Stimulated activated CD4-positive, alpha-beta T cell treated with anti-CD3 and anti-CD28 coated beads, Interleukin-4, amount 100 ng/mL, for 48 hours (primary cell): ENCODE measurements around the gene KRT77.
"Not testable (repeated sequence)": the region's sequence is repeated elsewhere in the genome, so short reads cannot be mapped to it uniquely, and the experiment has no call there.

Experiments used
- DNase-seq, 2 donors: peaks; one replicate each; pipeline ENCODE4 v3.0.0-alpha.2; 2020; ENCODE audit warnings: low read depth in 2 of 2

KRT77 gene

GRCh38 chr12:52676163-52676562, 27.2 kb downstream of the KRT77 start:
- DNase-seq: no peak

- no peak for DNase-seq
Observed at GRCh38 chr12:52675301-52675701, 28.0 kb downstream of the KRT77 start.

- no peak for DNase-seq
Observed at GRCh38 chr12:52674433-52674775, 28.9 kb downstream of the KRT77 start.

GRCh38 chr12:52673713-52674432, 29.5 kb downstream of the KRT77 start:
- no peak for DNase-seq

- no peak for DNase-seq
Observed at GRCh38 chr12:52673217-52673616, 30.1 kb downstream of the KRT77 start.

GRCh38 chr12:52672321-52672933, 30.9 kb downstream of the KRT77 start:
- no peak for DNase-seq

GRCh38 chr12:52670961-52671360, 32.4 kb downstream of the KRT77 start:
- DNase-seq: no peak

- DNase-seq: no peak
Observed at GRCh38 chr12:52670506-52670905, 32.8 kb downstream of the KRT77 start.

- not testable (repeated sequence) for DNase-seq
Observed at GRCh38 chr12:52669941-52670340, 33.4 kb downstream of the KRT77 start.

- DNase-seq: no peak
Observed at GRCh38 chr12:52669426-52669825, 33.9 kb downstream of the KRT77 start.

- DNase-seq: no peak
Observed at GRCh38 chr12:52667931-52668330, 35.4 kb downstream of the KRT77 start.

- no peak for DNase-seq
Observed at GRCh38 chr12:52667509-52667908, 35.8 kb downstream of the KRT77 start.

GRCh38 chr12:52666471-52666870, 36.9 kb downstream of the KRT77 start:
- DNase-seq: no peak

- DNase-seq: no peak
Observed at GRCh38 chr12:52663420-52663819, 39.9 kb downstream of the KRT77 start.

GRCh38 chr12:52662918-52663229, 40.5 kb downstream of the KRT77 start:
- DNase-seq: no peak

GRCh38 chr12:52662093-52662917, 41.0 kb downstream of the KRT77 start:
- DNase-seq: no peak

GRCh38 chr12:52661668-52662067, 41.7 kb downstream of the KRT77 start:
- DNase-seq: no peak

GRCh38 chr12:52660934-52661499, 42.3 kb downstream of the KRT77 start:
- no peak for DNase-seq

- DNase-seq: no peak
Observed at GRCh38 chr12:52659951-52660350, 43.4 kb downstream of the KRT77 start.

GRCh38 chr12:52659395-52659794, 43.9 kb downstream of the KRT77 start:
- no peak for DNase-seq

GRCh38 chr12:52658196-52658595, 45.1 kb downstream of the KRT77 start:
- DNase-seq: no peak

- DNase-seq: no peak
Observed at GRCh38 chr12:52657250-52657902, 45.9 kb downstream of the KRT77 start.
